Skeletal muscle cell (primary cell): Measurements from ENCODE around the gene PLCH1.

Experiments used
- DNase-seq: peaks from one replicate; pipeline ENCODE4 v3.0.0-alpha.2; 2010; ENCODE audit warnings: low read depth
- H3K4me3 ChIP-seq: 2 replicates; pipeline ENCODE4 v1.5.1; 2011; ENCODE audit warnings: low read depth, mild to moderate bottlenecking, control low read depth, low read length, moderate library complexity

Gene PLCH1

GRCh38 chr3:155702745-155703591 lies 41.9 kb downstream of the PLCH1 start:
- no peak overlapping the region for H3K4me3 ChIP-seq
- DNase-seq: no peak

- H3K4me3 ChIP-seq: no peak overlapping the region
- DNase-seq: peak; percentile 11
These were observed 42.9 kb downstream of the PLCH1 start for GRCh38 chr3:155701882-155702465.

GRCh38 chr3:155697542-155697941 lies 47.3 kb downstream of the PLCH1 start:
- no peak for DNase-seq
- H3K4me3 ChIP-seq: no peak overlapping the region

GRCh38 chr3:155690921-155691320 lies 54.0 kb downstream of the PLCH1 start:
- DNase-seq: no peak
- no peak overlapping the region for H3K4me3 ChIP-seq

GRCh38 chr3:155688481-155688880 lies 56.4 kb downstream of the PLCH1 start:
- no peak overlapping the region for H3K4me3 ChIP-seq
- no peak for DNase-seq

- DNase-seq: no peak
- H3K4me3 ChIP-seq: no peak overlapping the region
These were observed 61.5 kb downstream of the PLCH1 start for GRCh38 chr3:155683344-155683720.

GRCh38 chr3:155682426-155683343 lies 62.2 kb downstream of the PLCH1 start:
- no peak for DNase-seq
- H3K4me3 ChIP-seq: no peak overlapping the region

GRCh38 chr3:155676252-155676981 lies 68.5 kb downstream of the PLCH1 start:
- DNase-seq: no peak
- H3K4me3 ChIP-seq: no peak overlapping the region

- no peak for DNase-seq
These were observed 69.8 kb downstream of the PLCH1 start for GRCh38 chr3:155675094-155675493.

GRCh38 chr3:155673421-155673820 lies 71.5 kb downstream of the PLCH1 start:
- H3K4me3 ChIP-seq: no peak overlapping the region
- DNase-seq: no peak

More at GRCh38 chr3:155675094-155675493, 69.8 kb downstream of the PLCH1 start:
- no peak overlapping the region for H3K4me3 ChIP-seq

GRCh38 chr3:155670335-155670734 lies 74.5 kb downstream of the PLCH1 start:
- DNase-seq: no peak
- H3K4me3 ChIP-seq: no peak overlapping the region

GRCh38 chr3:155667988-155668387 lies 76.9 kb downstream of the PLCH1 start:
- H3K4me3 ChIP-seq: no peak overlapping the region
- no peak for DNase-seq

GRCh38 chr3:155664925-155665695 lies 79.8 kb downstream of the PLCH1 start:
- DNase-seq: peak; percentile 89
- no peak overlapping the region for H3K4me3 ChIP-seq

GRCh38 chr3:155663467-155664212 lies 81.2 kb downstream of the PLCH1 start:
- DNase-seq: no peak
- H3K4me3 ChIP-seq: no peak overlapping the region

GRCh38 chr3:155661760-155662159 lies 83.1 kb downstream of the PLCH1 start:
- H3K4me3 ChIP-seq: no peak overlapping the region
- no peak for DNase-seq

GRCh38 chr3:155661042-155661441 lies 83.8 kb downstream of the PLCH1 start:
- no peak overlapping the region for H3K4me3 ChIP-seq
- no peak for DNase-seq

- no peak overlapping the region for H3K4me3 ChIP-seq
- no peak for DNase-seq
These were observed 86.1 kb downstream of the PLCH1 start for GRCh38 chr3:155658671-155659261.

GRCh38 chr3:155658006-155658405 lies 86.9 kb downstream of the PLCH1 start:
- no peak for DNase-seq

More at GRCh38 chr3:155658006-155658405, 86.9 kb downstream of the PLCH1 start:
- no peak overlapping the region for H3K4me3 ChIP-seq
